IPS DF 19.7 (cell line): ENCODE measurements around the gene GET4.
"Not testable (repeated sequence)": the region's sequence is repeated elsewhere in the genome, so short reads cannot be mapped to it uniquely, and the experiment has no call there.

Experiments
- DNase-seq: peaks from one replicate; pipeline ENCODE4 v3.0.0-alpha.2; 2013; ENCODE audit warnings: low read depth, low spot score

GET4 gene

DNA sequence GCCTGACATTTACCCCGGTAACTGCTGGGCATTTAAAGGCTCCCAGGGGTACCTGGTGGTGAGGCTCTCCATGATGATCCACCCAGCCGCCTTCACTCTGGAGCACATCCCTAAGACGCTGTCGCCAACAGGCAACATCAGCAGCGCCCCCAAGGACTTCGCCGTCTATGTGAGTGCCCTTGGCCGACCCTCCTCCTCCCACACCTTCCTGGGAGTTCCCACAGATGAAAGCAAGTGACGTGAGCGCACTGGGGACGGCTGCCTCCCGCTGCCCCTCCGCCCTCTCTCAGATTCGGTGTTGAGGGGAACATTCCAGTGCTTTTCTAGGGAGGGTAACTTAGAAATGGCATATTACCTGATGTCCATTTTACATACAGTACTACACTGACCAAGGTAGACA is 7.0 kb upstream of the GET4 start:
- no peak for DNase-seq

DNA sequence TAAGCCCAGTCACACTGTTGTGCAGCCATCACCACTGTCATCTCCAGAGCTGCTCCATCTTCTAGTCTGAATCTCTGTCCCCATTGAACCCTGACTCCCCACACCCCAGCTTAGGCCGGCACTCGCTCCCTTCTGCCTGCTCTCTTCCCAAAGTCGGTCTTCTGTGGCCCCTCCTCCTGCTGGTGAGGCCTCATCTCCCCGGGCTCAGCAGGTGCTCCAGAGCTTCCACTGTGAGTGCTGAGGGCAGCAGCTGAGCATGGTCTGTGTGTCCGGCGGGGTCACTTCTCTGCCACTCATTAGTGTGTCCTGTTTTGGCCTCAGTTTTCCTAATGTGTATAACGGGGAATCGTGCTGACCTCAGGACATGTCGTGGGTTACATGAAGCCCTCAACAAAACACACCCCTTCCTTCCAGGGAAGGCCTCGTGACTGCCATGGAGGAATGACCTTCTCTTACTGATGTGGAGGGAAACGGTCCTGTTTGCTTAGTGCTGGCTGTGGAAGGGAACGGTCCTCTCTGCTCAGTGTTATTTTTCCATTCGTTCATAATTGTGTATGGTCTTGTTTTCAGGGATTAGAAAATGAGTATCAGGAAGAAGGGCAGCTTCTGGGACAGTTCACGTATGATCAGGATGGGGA is 4.3 kb upstream of the GET4 start:
- no peak for DNase-seq

DNA sequence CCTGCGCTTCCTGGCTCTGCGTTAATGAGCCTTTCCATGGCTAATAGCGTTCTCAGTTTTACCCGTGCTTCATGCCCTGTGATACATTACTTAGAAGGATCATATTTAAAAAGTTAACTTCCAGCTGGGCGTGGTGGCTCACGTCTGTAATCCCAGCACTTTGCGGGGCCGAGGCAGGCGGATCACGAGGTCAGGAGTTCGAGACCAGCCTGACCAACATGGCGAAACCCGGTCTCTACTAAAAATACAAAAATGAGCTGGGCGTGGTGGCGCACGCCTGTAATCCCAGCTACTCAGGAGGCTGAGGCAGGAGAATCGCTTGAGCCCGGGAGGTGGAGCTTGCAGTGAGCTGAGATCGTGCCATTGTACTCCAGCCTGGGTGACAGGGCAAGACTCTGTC is 3.7 kb upstream of the GET4 start:
- not testable (repeated sequence) for DNase-seq

GRCh38 chr7:873367-874002 is 2.9 kb upstream of the GET4 start:
- DNase-seq = peak; percentile 82

DNA sequence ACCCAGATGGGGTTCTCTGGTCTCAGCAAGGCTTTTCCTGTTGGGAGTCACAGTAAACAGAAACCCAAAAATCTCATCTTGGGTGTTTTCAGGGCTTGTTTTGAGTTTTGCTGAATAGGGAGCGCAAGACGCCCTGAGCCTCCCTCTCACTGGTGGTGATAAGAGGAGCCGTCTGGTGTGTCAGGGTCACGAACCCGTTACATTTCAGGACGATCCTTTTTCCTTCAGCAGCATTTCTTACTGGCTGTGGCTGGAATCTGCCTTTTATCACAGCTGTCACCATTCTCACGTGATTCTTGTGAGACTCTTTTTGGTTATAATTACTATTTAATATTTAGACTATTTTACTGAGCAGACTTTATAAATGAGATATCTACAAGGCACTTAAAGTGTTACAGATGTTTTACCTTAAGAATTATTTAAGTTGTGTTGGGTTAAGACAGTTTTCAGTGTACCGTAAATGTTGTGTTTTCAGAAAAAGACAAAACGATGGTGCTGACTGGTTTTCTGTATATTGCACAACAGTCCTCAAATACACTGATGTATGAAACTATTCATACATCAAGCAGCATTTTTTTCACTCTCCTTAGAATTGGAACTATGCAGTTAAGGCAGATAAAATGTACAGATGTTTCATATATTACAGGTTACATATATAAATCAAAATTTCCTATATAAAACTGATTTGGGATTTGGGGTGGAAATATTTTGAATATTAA is 2.2 kb upstream of the GET4 start:
- no peak for DNase-seq

DNA sequence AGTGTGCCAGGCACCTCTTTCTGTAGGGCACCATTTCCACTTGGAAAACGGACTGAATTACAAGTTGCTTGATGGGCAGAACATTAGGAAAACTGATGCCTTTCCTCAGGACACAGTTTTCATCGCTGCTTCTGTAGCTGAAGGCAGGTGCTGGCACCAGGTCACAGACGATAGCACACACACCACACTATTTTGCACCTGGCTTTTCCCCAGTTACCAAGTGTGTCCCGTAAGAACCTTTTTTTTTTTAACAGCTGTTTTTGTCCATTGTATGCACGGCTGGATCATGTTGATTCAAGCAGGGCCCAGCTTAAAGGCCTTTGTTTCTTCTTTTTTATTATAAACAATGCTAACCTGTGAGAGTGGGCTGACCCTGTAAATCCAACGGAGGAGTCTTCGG is 1.3 kb upstream of the GET4 start:
- DNase-seq = no peak

- DNase-seq = no peak
Observed at GRCh38 chr7:875476-876076, 778 bp upstream of the GET4 start.

DNA sequence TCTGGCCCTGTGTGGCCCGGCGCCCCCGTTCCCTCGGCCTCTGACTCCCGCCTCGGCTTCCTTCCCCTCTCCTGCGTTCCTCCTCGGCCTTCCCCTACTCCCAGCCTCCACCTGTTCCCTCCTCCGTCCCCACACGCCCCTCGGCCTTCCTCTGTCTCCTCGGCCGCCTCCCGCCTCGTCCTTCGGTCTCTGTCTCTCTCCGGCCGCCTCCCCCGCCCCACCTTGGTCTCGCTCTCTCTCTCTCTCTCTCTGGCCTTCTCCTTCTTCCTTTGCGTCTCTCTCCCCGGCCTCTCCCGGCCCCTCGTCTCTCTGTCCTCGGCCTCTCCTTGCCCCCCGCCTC is 588 bp downstream of the GET4 start:
- no peak for DNase-seq

DNA sequence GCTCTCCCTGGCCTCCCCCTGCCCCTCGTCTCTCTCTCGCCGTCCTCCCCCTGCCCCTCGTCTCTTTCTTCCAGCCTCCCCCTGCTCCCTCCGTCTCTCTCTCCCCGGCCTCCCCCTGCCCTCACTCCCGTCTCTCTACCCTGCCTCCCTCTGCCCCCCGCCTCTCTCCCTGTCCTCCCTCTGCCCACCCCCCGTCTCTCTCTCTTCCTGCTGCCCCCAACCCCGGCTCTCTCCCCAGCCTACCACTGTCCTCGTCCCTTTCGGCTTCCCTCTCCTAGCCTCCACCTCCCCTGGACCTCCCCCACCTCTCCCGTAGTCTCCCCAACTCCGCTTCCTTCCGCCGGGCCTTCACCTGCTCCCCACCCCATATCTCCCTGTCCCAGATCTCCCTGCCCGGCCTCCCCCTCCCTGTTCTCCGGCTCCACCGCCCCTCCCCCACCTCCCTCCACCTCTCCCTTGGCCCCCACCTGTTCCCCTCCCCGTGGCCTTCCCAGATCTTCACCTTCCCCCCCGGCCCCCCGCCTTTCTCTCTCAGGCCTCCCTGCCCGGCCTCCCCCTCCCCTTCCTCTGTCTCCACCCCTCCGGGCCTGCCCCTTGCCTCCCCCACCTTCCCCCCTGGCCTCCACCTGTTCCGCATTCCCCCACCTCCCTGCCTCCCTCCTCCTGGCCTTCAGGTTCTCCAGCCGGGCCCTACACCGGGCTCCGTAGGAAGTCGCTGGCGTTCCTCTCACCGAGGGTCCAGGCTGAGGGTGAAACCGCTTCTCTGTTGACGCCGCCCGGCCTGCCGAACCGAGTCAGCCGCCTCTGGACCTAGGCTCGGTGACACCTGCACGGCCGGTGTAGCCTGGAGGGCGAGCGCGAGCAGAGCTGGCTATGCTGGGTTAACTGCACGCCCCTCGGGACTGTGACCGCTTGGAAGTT is 1.2 kb downstream of the GET4 start:
- DNase-seq = no peak

GRCh38 chr7:879093-879492 is 2.7 kb downstream of the GET4 start:
- no peak for DNase-seq

DNA sequence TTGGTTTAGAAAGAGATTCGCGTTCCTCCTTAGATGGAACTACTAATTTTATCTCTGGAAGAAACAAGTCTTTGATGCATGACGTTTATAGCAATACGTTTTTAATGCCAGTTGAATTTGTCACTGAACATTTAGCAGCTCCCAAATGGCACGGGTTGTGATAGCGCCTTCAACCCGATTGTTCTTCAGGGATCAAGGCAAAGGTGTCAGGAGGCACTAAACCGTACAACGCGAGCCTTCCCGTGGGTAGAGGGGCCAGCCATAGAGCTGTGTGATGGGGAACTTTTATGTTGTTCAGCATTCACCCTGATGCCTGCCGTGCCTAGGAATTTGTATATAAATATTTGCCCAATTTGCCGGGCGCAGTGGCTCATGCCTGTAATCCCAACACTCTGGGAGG is 3.4 kb downstream of the GET4 start:
- DNase-seq = no peak

DNA sequence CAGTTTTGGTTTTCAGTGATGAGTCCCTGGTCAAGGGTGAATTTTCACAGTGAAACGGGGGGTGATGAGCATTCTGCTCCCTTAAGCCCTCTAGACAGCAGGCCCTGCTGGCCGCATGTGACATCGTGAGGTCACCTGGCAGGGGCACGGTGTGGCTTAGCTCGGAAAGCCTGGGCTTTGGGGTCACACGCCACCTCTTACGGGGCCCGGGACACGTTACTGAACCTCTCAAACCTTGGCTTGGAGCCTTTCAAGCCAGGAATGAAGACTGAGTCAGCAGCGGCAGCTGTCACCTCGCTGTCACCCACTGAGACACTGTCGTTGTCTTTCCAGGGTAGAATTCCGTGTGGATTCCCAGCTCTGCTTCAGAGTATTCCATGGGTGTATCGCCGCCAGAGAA is 4.1 kb downstream of the GET4 start:
- no peak for DNase-seq

DNA sequence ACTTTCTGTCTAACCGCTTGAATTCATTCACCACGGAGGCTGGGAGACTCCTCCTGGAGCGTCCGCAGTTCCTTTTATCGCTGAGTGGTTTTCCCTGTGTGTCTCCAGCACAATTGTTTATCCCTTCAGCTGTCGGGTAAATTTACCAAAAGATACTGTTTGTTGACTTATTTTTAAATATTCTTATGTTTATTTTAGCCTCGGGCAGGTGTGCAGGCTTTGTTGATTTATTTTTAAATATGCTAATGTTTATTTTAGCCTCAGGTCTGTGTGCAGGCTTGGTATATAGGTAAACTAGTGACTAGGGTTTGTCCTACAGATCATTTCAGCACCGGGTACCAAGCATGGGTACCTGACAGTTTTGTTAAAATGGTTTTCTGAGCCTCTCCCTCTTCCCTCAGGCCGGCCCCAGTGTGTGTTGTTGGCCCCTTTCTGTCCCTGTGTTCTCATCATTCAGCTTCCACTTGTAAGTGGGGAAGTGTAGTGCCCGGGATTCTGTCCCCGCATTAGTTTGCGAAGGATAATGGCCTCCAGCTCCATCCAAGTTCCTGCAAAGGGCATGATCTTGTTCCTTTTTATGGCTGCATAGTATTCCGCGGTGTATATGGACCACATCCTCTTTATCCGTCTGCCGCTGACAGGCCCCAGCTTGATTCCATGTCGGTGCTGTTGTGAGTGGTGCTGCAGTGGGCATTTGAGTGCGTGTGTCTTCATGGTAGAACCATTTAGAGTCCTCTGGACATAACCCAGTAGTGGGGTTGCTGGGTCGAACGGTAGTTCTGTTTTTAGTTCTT is 5.3 kb downstream of the GET4 start:
- DNase-seq = no peak

DNA sequence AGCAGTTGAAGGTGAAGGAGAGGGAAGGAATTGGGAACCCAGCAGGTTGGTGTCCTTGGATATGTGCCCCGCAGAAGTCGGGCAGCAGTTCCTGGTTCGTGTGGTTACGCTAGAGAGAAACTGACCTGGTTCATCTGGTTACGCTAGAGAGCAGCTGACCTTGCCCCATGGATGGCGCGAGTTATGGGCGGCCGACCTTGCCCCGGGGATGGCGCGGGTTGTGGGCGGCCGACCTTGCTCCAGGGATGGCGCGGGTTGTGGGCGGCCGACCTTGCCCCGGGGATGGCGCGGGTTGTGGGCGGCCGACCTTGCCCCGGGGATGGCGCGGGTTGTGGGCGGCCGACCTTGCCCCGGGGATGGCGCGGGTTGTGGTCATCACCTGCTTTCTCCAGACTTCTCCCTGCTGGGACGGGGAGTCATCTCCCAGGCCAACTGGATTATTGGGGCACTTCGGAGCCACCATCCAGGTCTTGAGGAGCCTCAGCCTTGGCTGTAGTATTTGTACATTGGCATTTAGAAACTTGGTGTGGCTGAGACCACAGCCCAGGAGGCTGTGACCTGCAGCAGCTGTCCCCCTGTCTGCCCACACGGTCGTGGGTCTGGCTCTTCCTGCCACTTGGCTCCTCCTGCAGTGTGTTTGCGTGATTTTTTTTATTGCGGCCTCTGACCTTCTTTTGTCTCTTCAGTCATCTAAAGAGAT is 6.1 kb downstream of the GET4 start:
- no peak for DNase-seq

GRCh38 chr7:883055-884021 is 7.0 kb downstream of the GET4 start:
- DNase-seq = no peak

GRCh38 chr7:884191-885003 is 8.0 kb downstream of the GET4 start:
- DNase-seq = no peak

DNA sequence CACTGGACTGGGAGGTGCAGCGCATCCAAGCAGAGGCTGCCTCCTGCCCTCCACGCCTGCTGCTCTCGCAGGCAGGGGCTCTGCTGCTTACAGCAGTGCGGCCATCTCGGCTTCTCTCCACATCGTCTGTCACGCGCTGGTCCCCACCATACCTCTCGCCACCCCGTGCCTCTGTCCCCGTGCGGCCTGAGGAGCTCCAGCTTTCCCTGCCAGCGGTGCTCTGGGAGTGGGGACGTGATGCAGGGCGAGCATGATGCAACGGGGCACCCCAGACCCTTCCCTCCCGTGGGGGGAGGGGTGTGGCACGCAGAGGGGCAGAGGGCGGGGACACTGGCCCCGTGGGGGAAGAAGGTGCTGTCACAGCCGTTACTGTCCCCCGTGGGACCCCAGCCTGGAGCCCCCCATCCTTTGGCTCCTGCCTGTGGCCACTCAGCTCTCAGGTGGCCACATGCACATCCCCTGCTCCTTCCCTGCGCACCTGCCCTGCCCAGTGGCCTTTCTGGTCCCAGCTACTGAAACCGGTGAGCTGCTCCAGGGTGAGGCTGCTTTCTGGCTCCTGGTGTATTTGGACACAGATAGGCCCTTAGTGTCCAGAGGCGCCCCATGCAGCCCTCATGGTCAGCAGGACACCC is 9.0 kb downstream of the GET4 start:
- no peak for DNase-seq
